ENCODE results near the gene COL6A5.

The COL6A5 gene

GRCh38 chr3:130519754-130520153 is 174.3 kb downstream of the COL6A5 start:
- no peak for DNase-seq (ENCODE audit: low spot score)

- no peak for DNase-seq (ENCODE audit: low spot score)
These were observed 176.9 kb downstream of the COL6A5 start for GRCh38 chr3:130522399-130522798.

- DNase-seq (ENCODE audit: low spot score): no peak
These were observed 182.0 kb downstream of the COL6A5 start for GRCh38 chr3:130527426-130527825.

GRCh38 chr3:130528120-130528519 is 182.6 kb downstream of the COL6A5 start:
- DNase-seq (ENCODE audit: low spot score): no peak

GRCh38 chr3:130529486-130530215 is 184.2 kb downstream of the COL6A5 start:
- DNase-seq (ENCODE audit: low spot score): no peak

GRCh38 chr3:130533247-130533646 is 187.8 kb downstream of the COL6A5 start:
- DNase-seq (ENCODE audit: low spot score): no peak
